HepG2 (cell line): ENCODE data around the gene GRPEL2. TPM values are rescaled to one million over a fixed set of nuclear protein-coding genes. Genes with fewer than 3 reads are reported as not detected.

Experiments used
- ATAC-seq: fragments of 200-7000 bp; cut with Tn5 transposase; 3 replicates; pipeline ENCODE4 v1.9.1; 2020; ENCODE audit warnings: mild to moderate bottlenecking, moderate library complexity
- BruUV-seq: library from RNA; stranded (reverse); fragments of 400-500 nt; replicated peaks from 2 replicates; lab custom pipeline; 2021; lab: Mats Ljungman, UMichigan
- CTCF ChIA-PET: fragments of 300-600 bp; formaldehyde crosslinking; extraction: SDS; loops from one replicate; lab custom pipeline; 2021; ENCODE audit warnings: low total read pairs, inconsistent platforms, low intra/inter-chr PET ratio; lab: Yijun Ruan, JAX
- POLR2A ChIA-PET: fragments of 350-600 bp; sonication (Branson Sonifier 250); formaldehyde crosslinking; loops from one replicate; lab custom pipeline; 2020; ENCODE audit warnings: antibody characterized with exemption, inconsistent platforms; lab: Yijun Ruan, JAX
- DNase-seq: peaks from one replicate; pipeline ENCODE4 v3.0.0-alpha.2; 2015; ENCODE audit warnings: low spot score
- FAIRE-seq: peaks from 3 replicates; lab custom pipeline; 2011; peaks lifted over from hg19 to GRCh38; lab: Jason Lieb, UNC
- H2AFZ ChIP-seq: one replicate; pipeline ENCODE4 v1.6.1; 2011; ENCODE audit warnings: low read length, inconsistent platforms
- H3K27ac ChIP-seq: fragments of 300-600 bp; 3 replicates; pipeline ENCODE4 v1.8.0; 2011; ENCODE audit warnings: mixed run types, mild to moderate bottlenecking, mixed read lengths, low read length, inconsistent platforms; ENCODE audit not compliant: insufficient read depth; ENCODE audit errors: extremely low read length
- H3K27me3 ChIP-seq, 2 experiments: fragments of 200-600 bp in 1 of 2; 2 replicates in 1 of 2; 3 replicates in 1 of 2; pipeline versions ENCODE4 v1.6.0 to v1.8.0; 2011; ENCODE audit warnings: low read length in 2 of 2, mild to moderate bottlenecking in 2 of 2, moderate library complexity in 2 of 2, inconsistent platforms in 1 of 2; ENCODE audit not compliant: insufficient read depth in 2 of 2, control insufficient read depth in 1 of 2
- H3K36me3 ChIP-seq, 2 experiments: fragments of 200-600 bp in 1 of 2; replicated peaks in 1 of 2; 2 replicates in 1 of 2; 3 replicates in 1 of 2; pipeline versions ENCODE4 v1.5.1 to v1.8.0; 2011; ENCODE audit warnings: low read length in 2 of 2, inconsistent platforms in 1 of 2; ENCODE audit not compliant: insufficient read depth in 2 of 2, control insufficient read depth in 1 of 2
- H3K4me1 ChIP-seq: 2 replicates; pipeline ENCODE4 v1.5.1; 2012; ENCODE audit warnings: low read length, inconsistent platforms; ENCODE audit not compliant: insufficient read depth
- H3K4me2 ChIP-seq: 2 replicates; pipeline ENCODE4 v1.6.0; 2011; ENCODE audit warnings: low read depth, low read length, inconsistent platforms
- H3K4me3 ChIP-seq, 3 experiments: fragments of 200-600 bp in 1 of 3; sonication (generic), shearing (Covaris generic) in 1 of 3; replicated peaks in 1 of 3; 2 replicates each; pipeline ENCODE4 v1.5.1; 2011 to 2016; ENCODE audit warnings: low read length in 3 of 3, inconsistent platforms in 2 of 3, low read depth in 2 of 3, mild to moderate bottlenecking in 2 of 3, control low read depth in 1 of 3, mixed read lengths in 1 of 3; ENCODE audit not compliant: insufficient read depth in 1 of 3
- H3K79me2 ChIP-seq: one replicate; pipeline ENCODE4 v1.6.1; 2011; ENCODE audit warnings: low read length, inconsistent platforms; ENCODE audit not compliant: insufficient read depth
- H3K9ac ChIP-seq: 2 replicates; pipeline ENCODE4 v1.6.0; 2011; ENCODE audit warnings: mild to moderate bottlenecking, low read depth, low read length, inconsistent platforms; ENCODE audit not compliant: insufficient read depth
- H3K9me3 ChIP-seq: 2 replicates; pipeline ENCODE4 v1.5.1; 2012; ENCODE audit warnings: mild to moderate bottlenecking, low read length
- H4K20me1 ChIP-seq: 2 replicates; pipeline ENCODE4 v1.6.0; 2011; ENCODE audit warnings: inconsistent platforms, mild to moderate bottlenecking, low read length, moderate library complexity; ENCODE audit not compliant: insufficient read depth
- EEA1 ChIP-seq: sonication (generic); formaldehyde crosslinking; IDR thresholded peaks from 2 replicates; pipeline ENCODE4 v1.5.1; 2020; ENCODE audit warnings: mild to moderate bottlenecking, missing genetic modification reagents, borderline replicate concordance
- HMG20A ChIP-seq: IDR thresholded peaks from 2 replicates; pipeline ENCODE4 v1.6.1; 2016; ENCODE audit warnings: borderline replicate concordance
- RELA ChIP-seq: sonication (generic); formaldehyde crosslinking; IDR thresholded peaks from 2 replicates; pipeline ENCODE4 v1.4.0; 2020; ENCODE audit warnings: missing genetic modification reagents
- SALL1 ChIP-seq: sonication (generic); formaldehyde crosslinking; IDR thresholded peaks from 2 replicates; pipeline ENCODE4 v1.8.0; 2022; ENCODE audit warnings: mild to moderate bottlenecking, missing genetic modification reagents
- TAF1 ChIP-seq: sonication (generic); formaldehyde crosslinking; IDR thresholded peaks from 2 replicates; pipeline ENCODE4 v1.4.0; 2020; ENCODE audit warnings: missing genetic modification reagents
- THAP7 ChIP-seq: sonication (generic); formaldehyde crosslinking; IDR thresholded peaks from 2 replicates; pipeline ENCODE4 v1.8.1; 2023; ENCODE audit warnings: mild to moderate bottlenecking, missing genetic modification reagents
- UBTF ChIP-seq: sonication (generic); formaldehyde crosslinking; IDR thresholded peaks from 2 replicates; pipeline ENCODE4 v1.4.0; 2020; ENCODE audit warnings: mild to moderate bottlenecking, missing genetic modification reagents
- ZBTB4 ChIP-seq: sonication (generic); formaldehyde crosslinking; IDR thresholded peaks from 2 replicates; pipeline ENCODE4 v1.4.0; 2020; ENCODE audit warnings: missing genetic modification reagents, mild to moderate bottlenecking, borderline replicate concordance
- ZNF350 ChIP-seq: sonication (generic); formaldehyde crosslinking; IDR thresholded peaks from 2 replicates; pipeline ENCODE4 v1.4.0; 2020; ENCODE audit warnings: mild to moderate bottlenecking, low read depth, missing genetic modification reagents, borderline replicate concordance
- ZNF362 ChIP-seq: sonication (generic); formaldehyde crosslinking; IDR thresholded peaks from 2 replicates; pipeline ENCODE4 v1.4.0; 2020; ENCODE audit warnings: missing genetic modification reagents, mild to moderate bottlenecking, borderline replicate concordance
- ZNF570 ChIP-seq: sonication (generic); formaldehyde crosslinking; IDR thresholded peaks from 2 replicates; pipeline ENCODE4 v1.4.0; 2020; ENCODE audit warnings: mild to moderate bottlenecking, missing genetic modification reagents, borderline replicate concordance
- ZNF619 ChIP-seq: sonication (generic); formaldehyde crosslinking; IDR thresholded peaks from 2 replicates; pipeline ENCODE4 v1.4.0; 2020; ENCODE audit warnings: mild to moderate bottlenecking, missing genetic modification reagents
- ZNF709 ChIP-seq: sonication (generic); formaldehyde crosslinking; IDR thresholded peaks from 2 replicates; pipeline ENCODE4 v1.5.0; 2020; ENCODE audit warnings: mild to moderate bottlenecking, missing genetic modification reagents
- ZNF713 ChIP-seq: sonication (generic); formaldehyde crosslinking; IDR thresholded peaks from 2 replicates; pipeline ENCODE4 v1.4.0; 2020; ENCODE audit warnings: mild to moderate bottlenecking, missing genetic modification reagents
- ZSCAN5A ChIP-seq: sonication (generic); formaldehyde crosslinking; IDR thresholded peaks from 2 replicates; pipeline ENCODE4 v1.8.0; 2022; ENCODE audit warnings: mild to moderate bottlenecking, missing genetic modification reagents, borderline replicate concordance
- WGBS: methylation state at CpG from one replicate; pipeline ENCODE4 v1.1.6; 2017; ENCODE audit warnings: low lambda C conversion rate; 5-methylcytosine and 5-hydroxymethylcytosine counted together
- in situ Hi-C: cut with HindIII; loops from 2 replicates; pipeline ENCODE4 v1.10.0; 2017; ENCODE audit warnings: low pct_unique_long_range_greater_than_20kb; ENCODE audit not compliant: extremely low pct_ligation_motif_present
- intact Hi-C: fragments of 100-400 bp; cut with micrococcal nuclease; formaldehyde crosslinking; loops from one replicate; pipeline ENCODE4 v1.10.0; 2022; ENCODE audit not compliant: unreplicated experiment
- polyA plus RNA-seq, 8 experiments: library from polyadenylated mRNA; depleted of rRNA in 3 of 8; stranded (reverse) in 7 of 8; unstranded in 1 of 8; fragments of >200 nt; fragmentation: Illumina TruSeq in 4 of 8; extraction: Trizol in 4 of 8; gene quantifications; 2 replicates each; pipeline versions ENCODE4 v1.2.1 to v1.2.3, GENCODE V29; 2011 to 2016; ENCODE audit warnings: low read depth in 4 of 8, missing spikeins in 1 of 8, mixed read lengths in 1 of 8; ENCODE audit not compliant: insufficient read depth in 1 of 8
- total RNA-seq, 5 experiments: library from RNA; depleted of rRNA; stranded (reverse); fragments of >200 nt; fragmentation: Illumina TruSeq; extraction: Trizol; gene quantifications; 2 replicates each; pipeline ENCODE4 v1.2.3, GENCODE V29; 2016; ENCODE audit warnings: low read depth in 1 of 5

Gene GRPEL2
- total and polyA plus RNA-seq, 2 of the 13 experiments (the other 11 are each of a cell fraction or from before 2014, with no cell fraction given), result 13.1 to 16.6 TPM

GRCh38 chr5:149358294-149358651 lies 13.0 kb downstream of the GRPEL2 start:
- FAIRE-seq (no peak), DNase-seq (no peak), ATAC-seq (peak; percentile 39)
- peak overlapping the region; percentile 94 for H3K4me2 ChIP-seq
- no peaks in the 10 kb centered on the region for H3K79me2 ChIP-seq
- 3% methylated on average over 9 of the region's 18 CpGs for WGBS
- BruUV-seq, result no TSS peak
- no peaks in the 10 kb centered on the region for H3K9me3 ChIP-seq
- intact Hi-C loops, result no loop called here
- POLR2A ChIA-PET, result interaction anchor here (1.1 to 3.8 kb wide), 6 partner anchors 9 to 193 kb away, joined by 3 to 32 read pairs (median 9); partner anchors contain the start of genes CSNK1A1 and GRPEL2
- peaks cover 26% of the 10 kb centered on the region for H3K4me1 ChIP-seq
- H3K9ac ChIP-seq, result peak overlapping the region; percentile 44; the same call in 1 of the 2 replicates
- no peak overlapping the region for H3K27ac ChIP-seq
- CTCF ChIA-PET, result no interaction called here
- H4K20me1 ChIP-seq, result no peaks in the 10 kb centered on the region
- H3K4me3 ChIP-seq, result peak overlapping the region; percentile 60 to 79 (median 63)
- H2AFZ ChIP-seq, result no peak overlapping the region
- H3K27me3 ChIP-seq, result no peaks in the 10 kb centered on the region
- in situ Hi-C loops, result no loop called here
- H3K36me3 ChIP-seq, result peaks cover 3 to 5% of the 10 kb centered on the region in 2 experiments; a peak in 2 of 5 replicates
- no peak for TF ChIP-seq HMG20A (CRISPR knock-in tag)
- peak; percentile 5; the same call in 1 of the 2 replicates for TF ChIP-seq EEA1 (CRISPR knock-in tag)
- 0 out of 2 replicates have a peak, but pooled peaks have one; percentile 4 for TF ChIP-seq ZNF709 (CRISPR knock-in tag)
- 0 out of 2 replicates have a peak, but pooled peaks have one; percentile 5 for TF ChIP-seq TAF1 (CRISPR knock-in tag)
- TF ChIP-seq ZNF713, result 0 out of 2 replicates have a peak, but pooled peaks have one; percentile 55
- TF ChIP-seq ZNF619 (CRISPR knock-in tag), result 0 out of 2 replicates have a peak, but pooled peaks have one; percentile 53
- peak; percentile 31; the same call in 1 of the 2 replicates for TF ChIP-seq ZNF350 (CRISPR knock-in tag)
- TF ChIP-seq RELA (CRISPR knock-in tag), result no peak
- TF ChIP-seq ZNF570 (CRISPR knock-in tag), result no peak
- TF ChIP-seq UBTF (CRISPR knock-in tag), result peak; percentile 49
- TF ChIP-seq ZSCAN5A (CRISPR knock-in tag), result no peak
- peak; percentile 72; the same call in 1 of the 2 replicates for TF ChIP-seq ZBTB4 (CRISPR knock-in tag)
- TF ChIP-seq THAP7 (CRISPR knock-in tag), result peak; percentile 69
- 0 out of 2 replicates have a peak, but pooled peaks have one; percentile 12 for TF ChIP-seq SALL1 (CRISPR knock-in tag)
- no peak for TF ChIP-seq ZNF362
